GM18951 (cell line): Measurements from ENCODE around the gene GPR22.

ENCODE experiments used
- POLR2A ChIP-seq: IDR thresholded peaks from 4 replicates; pipeline ENCODE4 v1.6.1; 2011; ENCODE audit warnings: mild to moderate bottlenecking; ENCODE audit not compliant: insufficient read length, insufficient read depth; ENCODE audit errors: extremely low read depth
- in situ Hi-C: fragments of 300-500 bp; cut with MboI; formaldehyde crosslinking; loops from one replicate; pipeline ENCODE4 v1.12.0; 2022; ENCODE audit warnings: low sequenced_read_pairs, mixed read lengths, inconsistent platforms; ENCODE audit not compliant: unreplicated experiment

GPR22 gene

GRCh38 chr7:107463139-107464078, 6.4 kb upstream of the GPR22 start:
- in situ Hi-C loops, result no loop called here
- no peak for TF ChIP-seq POLR2A

GRCh38 chr7:107464666-107465226, 5.1 kb upstream of the GPR22 start:
- no peak for TF ChIP-seq POLR2A
- in situ Hi-C loops, result no loop called here

GRCh38 chr7:107467972-107468371, 1.9 kb upstream of the GPR22 start:
- in situ Hi-C loops, result no loop called here
- no peak for TF ChIP-seq POLR2A

- no peak for TF ChIP-seq POLR2A
- in situ Hi-C loops, result no loop called here
Observed at GRCh38 chr7:107468824-107469223, 1.0 kb upstream of the GPR22 start.

- TF ChIP-seq POLR2A, result no peak
- in situ Hi-C loops, result no loop called here
Observed at GRCh38 chr7:107471292-107472070, 1.6 kb downstream of the GPR22 start.

DNA sequence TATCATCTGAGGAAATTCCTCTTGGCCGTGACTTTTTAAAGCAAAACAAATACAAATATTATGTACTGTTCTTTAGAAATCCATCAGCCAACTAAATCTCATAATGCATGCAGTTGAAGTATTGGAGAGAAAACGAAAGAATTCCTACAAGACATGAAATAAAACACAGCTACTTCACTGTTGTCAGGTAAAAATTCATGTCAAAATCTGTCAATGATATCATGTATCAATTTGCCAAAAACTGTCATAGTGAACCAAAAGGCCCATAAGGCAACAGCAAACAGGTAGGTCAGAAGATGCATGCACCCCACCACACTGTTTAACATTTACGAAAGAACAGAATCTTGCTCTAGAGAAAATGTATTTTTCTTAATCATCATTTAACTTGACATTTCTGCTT, 2.3 kb downstream of the GPR22 start:
- TF ChIP-seq POLR2A, result no peak
- in situ Hi-C loops, result no loop called here

GRCh38 chr7:107474104-107474521, 4.3 kb downstream of the GPR22 start:
- in situ Hi-C loops, result no loop called here
- TF ChIP-seq POLR2A, result no peak

DNA sequence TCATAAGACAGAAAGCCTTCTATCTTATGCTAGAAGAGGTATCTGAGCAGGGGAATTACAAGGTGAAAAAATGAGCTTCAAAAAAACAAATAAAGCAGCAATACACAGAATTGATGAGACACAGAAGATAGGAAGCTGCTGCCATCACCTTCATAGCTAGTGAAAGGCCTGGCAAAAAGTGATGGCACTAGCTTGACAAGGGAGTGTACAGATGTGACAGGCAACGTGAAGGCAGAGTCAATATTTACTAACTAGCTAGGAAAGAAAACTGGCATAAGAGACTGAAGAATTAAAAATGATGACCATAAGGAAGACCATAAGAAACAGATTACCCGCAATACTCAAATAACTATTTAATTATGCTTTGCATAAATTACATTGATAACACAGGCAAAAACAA, 9.4 kb downstream of the GPR22 start:
- in situ Hi-C loops, result no loop called here
- TF ChIP-seq POLR2A, result no peak

DNA sequence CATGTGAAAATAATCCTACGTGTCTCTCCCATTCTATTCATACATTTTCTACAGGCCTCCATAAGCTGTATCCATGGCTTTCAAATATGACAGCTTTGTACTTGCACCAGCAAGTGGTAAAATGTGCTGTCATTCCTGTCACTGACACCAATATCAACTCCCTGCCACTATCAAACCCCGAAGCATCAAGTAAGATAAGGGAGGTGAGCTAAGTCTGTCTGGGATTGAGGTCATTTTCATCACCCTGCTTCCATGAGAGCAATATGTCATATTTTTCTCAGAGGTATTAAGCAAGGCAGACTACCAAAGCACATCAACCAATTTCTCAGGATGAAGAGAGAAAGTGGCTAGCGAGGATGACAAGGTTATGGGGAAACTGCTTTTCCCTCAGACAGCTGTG, 11.1 kb downstream of the GPR22 start:
- no peak for TF ChIP-seq POLR2A
- in situ Hi-C loops, result no loop called here

- TF ChIP-seq POLR2A, result no peak
Observed at GRCh38 chr7:107482571-107482970, 12.7 kb downstream of the GPR22 start.

DNA sequence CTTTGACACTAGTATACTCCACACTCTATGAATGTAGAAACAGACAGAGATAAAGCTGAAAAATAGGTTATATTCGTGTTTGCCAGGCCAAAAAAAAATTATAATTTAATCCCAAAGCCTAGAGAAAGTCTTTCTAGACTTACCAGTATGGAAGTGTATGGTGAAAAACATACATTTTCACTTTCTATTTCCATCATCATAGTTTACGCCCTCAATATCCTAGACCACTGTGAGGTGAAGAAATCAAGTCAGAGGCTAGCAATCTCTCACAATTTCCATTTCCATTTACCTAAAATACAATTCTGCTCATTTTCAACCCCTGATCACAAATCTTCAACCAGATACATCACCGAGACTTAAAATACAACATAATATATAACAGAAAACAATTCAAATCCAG, 16.2 kb downstream of the GPR22 start:
- in situ Hi-C loops, result no loop called here
- no peak for TF ChIP-seq POLR2A

More at GRCh38 chr7:107482571-107482970, 12.7 kb downstream of the GPR22 start:
- in situ Hi-C loops, result no loop called here

GRCh38 chr7:107492875-107493274, 23.0 kb downstream of the GPR22 start:
- in situ Hi-C loops, result no loop called here
- TF ChIP-seq POLR2A, result no peak

DNA sequence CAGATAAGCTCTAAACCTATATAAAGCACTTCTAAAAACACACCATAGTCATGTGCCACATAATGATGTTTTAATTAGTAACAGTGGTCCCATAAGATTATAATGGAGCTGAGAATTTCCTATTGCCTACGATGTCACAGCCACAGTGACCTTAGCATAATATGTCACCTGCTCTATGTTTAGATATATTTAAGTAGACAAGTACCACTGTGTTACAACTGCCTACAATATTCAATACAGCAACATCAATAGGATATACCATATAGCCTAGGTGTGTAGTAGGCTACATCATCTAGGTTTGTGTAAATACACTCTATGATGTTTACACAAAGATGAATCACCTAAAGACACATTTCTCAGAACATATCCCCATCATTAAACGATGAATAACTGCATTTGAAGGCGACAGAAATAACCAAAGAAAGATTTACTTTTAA, 24.5 kb downstream of the GPR22 start:
- TF ChIP-seq POLR2A, result no peak
- in situ Hi-C loops, result no loop called here
